Forelimb muscle (tissue), 1 donor: Measurements from ENCODE around the gene COL5A1. TPM values are rescaled to one million over a fixed set of nuclear protein-coding genes. Genes with fewer than 3 reads are reported as not detected.
A peak's percentile ranks its signal among the peaks of the same experiment; 100 is the strongest.

ENCODE experiments used
- DNase-seq: peaks from one replicate; pipeline ENCODE4 v3.0.0-alpha.2; 2013; ENCODE audit warnings: low read depth
- polyA plus RNA-seq: library from polyadenylated mRNA; unstranded; fragments of 120-200 nt; gene quantifications from one replicate; pipeline ENCODE4 v1.2.1, GENCODE V29; 2013; ENCODE audit not compliant: insufficient read length

Gene COL5A1
- polyA plus RNA-seq, 1 donor, result 425 TPM

GRCh38 chr9:134725605-134725940 lies 84.0 kb downstream of the COL5A1 start:
- DNase-seq, result no peak

- no peak for DNase-seq
Observed at GRCh38 chr9:134726026-134726721, 84.6 kb downstream of the COL5A1 start.

- DNase-seq, result no peak
Observed at GRCh38 chr9:134726722-134727034, 85.1 kb downstream of the COL5A1 start.

GRCh38 chr9:134728021-134728795 lies 86.6 kb downstream of the COL5A1 start:
- DNase-seq, result no peak

- no peak for DNase-seq
Observed at GRCh38 chr9:134728801-134729495, 87.3 kb downstream of the COL5A1 start.

GRCh38 chr9:134730011-134730760 lies 88.6 kb downstream of the COL5A1 start:
- no peak for DNase-seq

- no peak for DNase-seq
Observed at GRCh38 chr9:134730761-134731496, 89.3 kb downstream of the COL5A1 start.

GRCh38 chr9:134731497-134732391 lies 90.1 kb downstream of the COL5A1 start:
- no peak for DNase-seq

GRCh38 chr9:134732392-134733110 lies 90.9 kb downstream of the COL5A1 start:
- DNase-seq, result no peak

- DNase-seq, result no peak
Observed at GRCh38 chr9:134733480-134734232, 92.1 kb downstream of the COL5A1 start.

- no peak for DNase-seq
Observed at GRCh38 chr9:134734270-134734669, 92.7 kb downstream of the COL5A1 start.

GRCh38 chr9:134735441-134736175 lies 94.0 kb downstream of the COL5A1 start:
- peak; percentile 44 for DNase-seq

GRCh38 chr9:134736791-134737497 lies 95.3 kb downstream of the COL5A1 start:
- DNase-seq, result no peak

- no peak for DNase-seq
Observed at GRCh38 chr9:134737842-134738580, 96.4 kb downstream of the COL5A1 start.

GRCh38 chr9:134738869-134739659 lies 97.5 kb downstream of the COL5A1 start:
- DNase-seq, result no peak

- DNase-seq, result no peak
Observed at GRCh38 chr9:134739660-134739968, 98.0 kb downstream of the COL5A1 start.
